GM04503 (cell line): ENCODE measurements around the gene GDI2.
A peak's percentile ranks its signal among the peaks of the same experiment; 100 is the strongest.
"Not testable (repeated sequence)": the region's sequence is repeated elsewhere in the genome, so short reads cannot be mapped to it uniquely, and the experiment has no call there.

Experiments used
- DNase-seq: peaks from one replicate; pipeline ENCODE4 v3.0.0-alpha.2; 2012; ENCODE audit warnings: low read depth

Gene GDI2

GRCh38 chr10:5827841-5828240 lies 14.6 kb upstream of the GDI2 start:
- DNase-seq, result no peak

- DNase-seq, result not testable (repeated sequence)
Observed at GRCh38 chr10:5826511-5826910, 13.3 kb upstream of the GDI2 start.

GRCh38 chr10:5818894-5819293 lies 5.7 kb upstream of the GDI2 start:
- DNase-seq, result no peak

GRCh38 chr10:5818048-5818331 lies 4.8 kb upstream of the GDI2 start:
- DNase-seq, result no peak

GRCh38 chr10:5817322-5818047 lies 4.3 kb upstream of the GDI2 start:
- no peak for DNase-seq

- DNase-seq, result no peak
Observed at GRCh38 chr10:5816170-5816569, 2.9 kb upstream of the GDI2 start.

GRCh38 chr10:5814110-5815107 lies 1.2 kb upstream of the GDI2 start:
- no peak for DNase-seq

GRCh38 chr10:5813091-5813340 lies 218 bp downstream of the GDI2 start:
- DNase-seq, result no peak

GRCh38 chr10:5812283-5813090 lies 747 bp downstream of the GDI2 start:
- no peak for DNase-seq

GRCh38 chr10:5811387-5811821 lies 1.8 kb downstream of the GDI2 start:
- DNase-seq, result peak; percentile 29

GRCh38 chr10:5810225-5810624 lies 3.0 kb downstream of the GDI2 start:
- no peak for DNase-seq

GRCh38 chr10:5809527-5810154 lies 3.6 kb downstream of the GDI2 start:
- no peak for DNase-seq

GRCh38 chr10:5808783-5809392 lies 4.3 kb downstream of the GDI2 start:
- DNase-seq, result not testable (repeated sequence)

- no peak for DNase-seq
Observed at GRCh38 chr10:5806745-5807144, 6.5 kb downstream of the GDI2 start.

GRCh38 chr10:5805711-5806110 lies 7.5 kb downstream of the GDI2 start:
- no peak for DNase-seq

- DNase-seq, result no peak
Observed at GRCh38 chr10:5805260-5805659, 8.0 kb downstream of the GDI2 start.

GRCh38 chr10:5804386-5804785 lies 8.8 kb downstream of the GDI2 start:
- DNase-seq, result no peak

GRCh38 chr10:5800782-5801181 lies 12.5 kb downstream of the GDI2 start:
- DNase-seq, result no peak

- DNase-seq, result no peak
Observed at GRCh38 chr10:5794236-5794635, 19.0 kb downstream of the GDI2 start.

GRCh38 chr10:5789626-5790025 lies 23.6 kb downstream of the GDI2 start:
- DNase-seq, result no peak

- DNase-seq, result no peak
Observed at GRCh38 chr10:5788969-5789368, 24.3 kb downstream of the GDI2 start.

- DNase-seq, result no peak
Observed at GRCh38 chr10:5783300-5783699, 29.9 kb downstream of the GDI2 start.
